PFSK-1 (cell line): ENCODE results near the gene IL24. TPM values are rescaled to one million over a fixed set of nuclear protein-coding genes. Genes with fewer than 3 reads are reported as not detected.

Experiments used
- FOXP2 ChIP-seq: optimal IDR thresholded peaks from 2 replicates; pipeline ENCODE3; 2011; ENCODE audit warnings: borderline replicate concordance, control low read depth, inconsistent platforms; ENCODE audit not compliant: insufficient read depth; ENCODE audit errors: extremely low read length, extremely low read depth
- POLR2AphosphoS5 ChIP-seq: IDR thresholded peaks from 2 replicates; pipeline ENCODE4 v1.6.1; 2012; ENCODE audit warnings: low read depth, mild to moderate bottlenecking, control low read depth, low read length, moderate library complexity
- REST ChIP-seq, 2 experiments: IDR thresholded peaks; 2 replicates each; pipeline versions ENCODE4 v1.6.1 to v1.8.0; 2011 to 2012; ENCODE audit warnings: low read depth in 2 of 2, low read length in 2 of 2, control low read depth in 1 of 2, inconsistent platforms in 1 of 2, mild to moderate bottlenecking in 1 of 2, moderate library complexity in 1 of 2; ENCODE audit not compliant: insufficient read depth in 1 of 2
- SIN3A ChIP-seq: IDR thresholded peaks from 2 replicates; pipeline ENCODE4 v1.6.1; 2012; ENCODE audit warnings: mild to moderate bottlenecking, low read length, moderate library complexity, borderline replicate concordance; ENCODE audit not compliant: insufficient read depth
- TAF1 ChIP-seq: IDR thresholded peaks from 2 replicates; pipeline ENCODE4 v1.6.1; 2012; ENCODE audit warnings: low read length, control low read depth, borderline replicate concordance; ENCODE audit not compliant: insufficient read depth
- polyA plus RNA-seq: library from polyadenylated mRNA; unstranded; fragments of >200 nt; gene quantifications from one replicate; pipeline ENCODE4 v1.2.1, GENCODE V29; 2012; ENCODE audit warnings: low read depth, missing spikeins; ENCODE audit not compliant: insufficient read length

Gene IL24
- not detected for polyA plus RNA-seq

GRCh38 chr1:206897175-206897574 lies at the start of gene IL24:
TSS of gene IL24 (plus strand) at chr1:206897443. CDS start at chr1:206897833, 390 bp downstream.
- TF ChIP-seq POLR2AphosphoS5 (no peak), SIN3A (no peak), REST (IDR thresholded peaks at IDR 0.05; ENCODE audit: insufficient read depth in 1 of 2, low read depth in 2 of 2, low read length in 2 of 2) (no peak), TAF1 (no peak), FOXP2 (no peak)

- TF ChIP-seq TAF1 (no peak), SIN3A (no peak), FOXP2 (no peak), POLR2AphosphoS5 (no peak), REST (IDR thresholded peaks at IDR 0.05; ENCODE audit: insufficient read depth in 1 of 2, low read depth in 2 of 2, low read length in 2 of 2) (no peak)
Observed at GRCh38 chr1:206847946-206848345, 49.3 kb upstream of the IL24 start.

- no peak for TF ChIP-seq TAF1
- TF ChIP-seq POLR2AphosphoS5 = no peak
- TF ChIP-seq SIN3A = no peak
- no peak for TF ChIP-seq FOXP2
Observed at GRCh38 chr1:206850401-206850800, 46.8 kb upstream of the IL24 start.

GRCh38 chr1:206851341-206852010 lies 45.8 kb upstream of the IL24 start:
- no peak for TF ChIP-seq SIN3A
- TF ChIP-seq TAF1 = no peak
- no peak for TF ChIP-seq REST (IDR thresholded peaks at IDR 0.05; ENCODE audit: insufficient read depth in 1 of 2, low read depth in 2 of 2, low read length in 2 of 2)
- TF ChIP-seq POLR2AphosphoS5 = no peak
- no peak for TF ChIP-seq FOXP2

- TF ChIP-seq REST (IDR thresholded peaks at IDR 0.05; ENCODE audit: insufficient read depth in 1 of 2, low read depth in 2 of 2, low read length in 2 of 2) (no peak), SIN3A (no peak), FOXP2 (no peak), TAF1 (no peak), POLR2AphosphoS5 (no peak)
Observed at GRCh38 chr1:206854401-206855129, 42.7 kb upstream of the IL24 start.
